ENCODE results near the gene MCEMP1. TPM values are rescaled to one million over a fixed set of nuclear protein-coding genes. Genes with fewer than 3 reads are reported as not detected.

MCEMP1 gene
- total RNA-seq, 1 donor from 2014 or later = 0.79 TPM

GRCh38 chr19:7672522-7672921 is 4.4 kb upstream of the MCEMP1 start:
- DNase-seq = no peak

- peak; percentile 67 for DNase-seq
Observed at GRCh38 chr19:7674010-7675005, 2.6 kb upstream of the MCEMP1 start.

- no peak for DNase-seq
Observed at GRCh38 chr19:7676376-7676775, 514 bp upstream of the MCEMP1 start.

GRCh38 chr19:7677669-7678311 is 900 bp downstream of the MCEMP1 start:
- DNase-seq = no peak

GRCh38 chr19:7678971-7679751 is 2.3 kb downstream of the MCEMP1 start:
- DNase-seq = no peak

- no peak for DNase-seq
Observed at GRCh38 chr19:7679771-7680605, 3.1 kb downstream of the MCEMP1 start.

- DNase-seq = peak; percentile 82
Observed at GRCh38 chr19:7680606-7681339, 3.9 kb downstream of the MCEMP1 start, which contains the start of gene TRAPPC5. TSS of gene TRAPPC5 (plus strand) at chr19:7680833. CDS start at chr19:7682254, 1,421 bp downstream.

- DNase-seq = peak; percentile 57
Observed at GRCh38 chr19:7681340-7682174, 4.7 kb downstream of the MCEMP1 start.

GRCh38 chr19:7682175-7682855 is 5.4 kb downstream of the MCEMP1 start:
- no peak for DNase-seq

GRCh38 chr19:7685546-7686445 is 8.9 kb downstream of the MCEMP1 start:
- no peak for DNase-seq

- no peak for DNase-seq
Observed at GRCh38 chr19:7687177-7687576, 10.3 kb downstream of the MCEMP1 start.

GRCh38 chr19:7689165-7689564 is 12.3 kb downstream of the MCEMP1 start:
- no peak for DNase-seq

- DNase-seq = no peak
Observed at GRCh38 chr19:7690779-7691258, 13.9 kb downstream of the MCEMP1 start.

GRCh38 chr19:7691497-7691896 is 14.6 kb downstream of the MCEMP1 start:
- DNase-seq = no peak

GRCh38 chr19:7692417-7693088 is 15.7 kb downstream of the MCEMP1 start:
- no peak for DNase-seq

GRCh38 chr19:7694499-7694898 is 17.6 kb downstream of the MCEMP1 start:
- no peak for DNase-seq

- no peak for DNase-seq
Observed at GRCh38 chr19:7697721-7698287, 20.9 kb downstream of the MCEMP1 start.

All from skin of body (tissue), 2 donors.